Right kidney (tissue), 1 donor: ENCODE measurements around the gene KIAA1549.
"Not testable (repeated sequence)": the region's sequence is repeated elsewhere in the genome, so short reads cannot be mapped to it uniquely, and the experiment has no call there.

Experiments
- DNase-seq: peaks from one replicate; pipeline ENCODE4 v3.0.0-alpha.2; 2016

KIAA1549 gene

GRCh38 chr7:138944592-138944991, 36.6 kb downstream of the KIAA1549 start:
- DNase-seq: no peak

- no peak for DNase-seq
These were observed 38.1 kb downstream of the KIAA1549 start for GRCh38 chr7:138943061-138943460.

- DNase-seq: no peak
These were observed 39.6 kb downstream of the KIAA1549 start for GRCh38 chr7:138941545-138941944.

DNA sequence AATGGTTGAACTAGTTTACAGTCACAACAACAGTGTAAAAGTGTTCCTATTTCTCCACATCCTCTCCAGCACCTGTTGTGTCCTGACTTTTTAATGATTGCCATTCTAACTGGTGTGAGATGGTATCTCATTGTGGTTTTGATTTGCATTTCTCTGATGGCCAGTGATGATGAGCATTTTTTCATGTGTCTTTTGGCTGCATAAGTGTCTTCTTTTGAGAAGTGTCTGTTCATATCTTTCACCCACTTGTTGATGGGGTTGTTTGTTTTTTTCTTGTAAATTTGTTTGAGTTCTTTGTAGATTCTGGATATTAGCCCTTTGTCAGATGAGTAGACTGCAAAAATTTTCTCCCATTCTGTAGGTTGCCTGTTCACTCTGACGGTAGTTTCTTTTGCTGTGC, 40.6 kb downstream of the KIAA1549 start:
- not testable (repeated sequence) for DNase-seq

- DNase-seq: no peak
These were observed 43.7 kb downstream of the KIAA1549 start for GRCh38 chr7:138937484-138937883.

- DNase-seq: peak; percentile 34
These were observed 45.7 kb downstream of the KIAA1549 start for GRCh38 chr7:138935465-138936011.

DNA sequence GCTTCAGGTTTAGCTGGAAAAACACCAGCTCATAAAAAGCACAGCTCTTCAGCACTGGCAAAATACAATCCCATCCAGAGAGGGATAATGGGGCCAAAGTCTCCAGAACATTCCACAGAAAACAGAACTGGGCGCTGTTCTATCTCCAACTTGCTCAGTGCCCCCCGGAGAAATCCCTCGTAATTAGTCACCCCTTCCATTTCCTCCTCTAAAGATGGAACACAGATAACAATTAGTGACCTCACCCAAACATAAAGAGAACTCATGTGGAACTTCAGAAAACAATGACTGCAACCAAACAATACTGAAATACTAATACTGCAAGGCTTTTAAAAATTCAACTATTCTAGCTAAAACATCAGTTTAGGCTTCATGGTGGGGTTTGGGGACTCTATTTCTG, 46.3 kb downstream of the KIAA1549 start:
- DNase-seq: no peak

GRCh38 chr7:138934367-138934766, 46.8 kb downstream of the KIAA1549 start:
- no peak for DNase-seq

- no peak for DNase-seq
These were observed 48.3 kb downstream of the KIAA1549 start for GRCh38 chr7:138932870-138933269.

GRCh38 chr7:138932427-138932826, 48.8 kb downstream of the KIAA1549 start:
- DNase-seq: no peak

- DNase-seq: no peak
These were observed 51.2 kb downstream of the KIAA1549 start for GRCh38 chr7:138929969-138930368.

- no peak for DNase-seq
These were observed 55.0 kb downstream of the KIAA1549 start for GRCh38 chr7:138926241-138926612.

DNA sequence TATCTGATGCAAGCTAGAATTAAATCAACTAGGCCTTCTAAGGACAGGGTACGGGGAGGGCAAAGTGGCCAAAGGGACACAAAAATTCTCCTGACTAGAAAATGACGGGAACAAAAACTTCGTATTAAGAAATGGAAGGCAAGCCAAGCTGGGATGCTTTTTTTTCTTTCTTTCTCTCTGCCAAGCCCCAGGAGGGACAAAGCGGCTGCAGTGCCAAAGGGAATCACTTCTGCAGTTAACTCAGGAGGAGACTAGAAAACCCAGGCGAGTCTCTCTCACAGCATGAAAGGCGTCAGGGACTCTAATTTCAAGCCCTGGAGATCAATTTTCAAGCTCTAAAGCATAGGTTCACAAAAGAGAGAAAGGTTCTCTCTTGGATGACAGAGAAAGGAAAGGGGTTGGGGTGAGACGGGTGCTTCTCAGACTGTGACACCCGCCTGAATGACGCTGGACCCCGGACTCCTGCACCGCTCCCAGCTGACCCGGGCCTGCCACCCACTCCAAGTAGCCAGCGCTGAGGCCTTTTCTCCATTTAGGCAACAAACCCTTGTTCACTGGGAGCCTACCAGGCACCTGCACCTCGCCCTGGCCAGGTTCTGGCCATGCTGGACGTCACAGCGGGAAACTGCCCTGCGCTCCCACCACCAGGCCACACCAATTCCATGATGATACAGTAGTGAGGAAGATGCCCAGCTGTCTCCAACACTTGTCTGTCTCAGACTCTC, 56.5 kb downstream of the KIAA1549 start:
- DNase-seq: no peak

DNA sequence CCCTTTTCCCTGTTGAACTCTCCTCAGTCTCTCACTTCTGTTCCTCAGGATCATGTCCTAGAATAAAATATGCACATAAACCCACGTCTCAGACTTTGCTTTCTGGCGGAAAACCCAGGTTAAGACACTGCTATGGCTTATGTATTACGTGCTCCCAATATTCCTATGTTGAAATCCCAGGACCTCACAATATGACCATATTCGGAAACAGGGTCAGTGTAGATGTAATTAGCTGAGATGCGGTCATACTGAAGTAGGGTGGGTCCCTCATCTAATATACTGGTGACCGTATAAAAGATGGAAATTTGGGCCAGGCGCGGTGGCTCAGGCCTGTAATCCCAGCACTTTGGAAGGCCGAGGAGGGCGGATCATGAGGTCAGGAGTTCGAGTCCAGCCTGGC, 59.9 kb downstream of the KIAA1549 start:
- no peak for DNase-seq

GRCh38 chr7:138919911-138920310, 61.3 kb downstream of the KIAA1549 start:
- DNase-seq: no peak

DNA sequence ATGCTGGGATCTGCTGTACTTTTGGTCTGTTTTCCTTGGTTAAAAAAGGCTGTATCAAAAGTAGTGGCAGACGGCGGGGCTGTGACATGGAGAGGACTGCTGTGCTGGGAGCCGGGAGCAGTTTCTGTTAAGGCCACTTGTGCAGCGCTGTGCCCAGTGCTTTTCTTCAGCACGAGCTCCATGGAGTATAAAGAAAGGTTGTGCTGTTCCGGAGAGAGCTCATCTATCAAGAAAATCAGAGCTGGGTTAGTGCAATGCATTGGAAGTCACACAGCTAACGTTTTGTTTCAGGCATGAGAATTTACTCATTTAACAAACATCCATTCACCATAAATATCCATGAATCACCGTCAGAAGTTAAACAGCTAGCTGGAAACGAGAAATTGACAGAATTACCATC, 62.0 kb downstream of the KIAA1549 start:
- DNase-seq: no peak

- no peak for DNase-seq
These were observed 62.4 kb downstream of the KIAA1549 start for GRCh38 chr7:138918756-138919155.

DNA sequence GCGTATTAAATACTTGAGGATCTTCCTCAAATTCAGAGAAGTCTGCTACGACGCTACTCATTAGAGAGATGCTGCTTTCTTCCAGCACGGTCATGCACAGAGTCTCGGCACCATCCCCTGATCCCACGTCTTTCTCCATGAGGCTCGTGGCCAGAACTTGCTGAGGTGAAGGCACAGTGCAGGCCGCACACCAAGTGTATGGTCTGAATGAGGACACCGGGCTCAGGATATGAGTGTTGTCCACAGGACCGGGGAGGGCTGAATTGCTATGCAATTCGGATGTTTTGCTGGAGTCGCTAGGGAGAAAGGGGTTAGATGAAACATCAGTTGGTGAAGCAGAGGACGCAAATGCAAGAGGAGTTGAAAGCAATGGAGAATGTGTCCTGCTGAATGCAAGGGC, 63.0 kb downstream of the KIAA1549 start:
- DNase-seq: no peak

DNA sequence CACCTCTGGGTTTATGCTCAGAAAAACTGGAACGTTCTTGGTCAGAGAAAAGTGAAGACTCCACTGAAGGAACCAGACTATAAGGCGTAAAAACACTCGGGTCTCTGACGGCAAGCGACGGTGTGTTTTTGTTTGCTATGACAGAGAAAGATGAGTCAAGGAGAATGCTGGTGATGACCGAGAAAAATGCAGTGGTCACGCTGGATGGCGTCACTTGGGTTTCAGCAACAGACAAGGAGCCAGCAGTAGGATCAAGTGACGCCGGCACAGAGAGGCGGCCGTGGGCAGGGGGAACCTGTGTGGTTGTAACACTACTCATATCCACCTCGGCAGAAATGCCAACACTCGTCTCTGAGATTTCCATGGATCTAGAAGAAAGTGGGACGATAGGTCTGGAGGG, 63.4 kb downstream of the KIAA1549 start:
- DNase-seq: no peak

GRCh38 chr7:138916731-138917130, 64.5 kb downstream of the KIAA1549 start:
- DNase-seq: no peak

DNA sequence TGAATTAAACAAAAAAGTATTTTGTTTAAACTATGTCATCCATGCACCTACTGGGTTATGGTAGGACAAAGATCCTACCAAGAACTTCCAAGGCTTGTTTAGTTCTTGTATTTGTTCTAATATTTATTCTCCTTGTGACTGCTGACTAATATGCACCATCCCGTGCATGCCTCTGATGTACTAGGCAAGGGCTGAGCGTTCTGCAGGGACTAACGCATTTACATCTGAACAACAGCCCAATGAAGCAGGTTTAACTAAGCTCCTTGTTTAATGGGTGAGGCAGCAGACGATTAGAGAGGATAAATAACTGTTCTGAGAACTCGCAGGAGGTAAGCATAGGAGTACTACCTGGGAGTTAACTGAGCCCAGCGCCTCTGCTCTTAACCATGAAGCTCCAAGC, 64.9 kb downstream of the KIAA1549 start:
- DNase-seq: no peak

DNA sequence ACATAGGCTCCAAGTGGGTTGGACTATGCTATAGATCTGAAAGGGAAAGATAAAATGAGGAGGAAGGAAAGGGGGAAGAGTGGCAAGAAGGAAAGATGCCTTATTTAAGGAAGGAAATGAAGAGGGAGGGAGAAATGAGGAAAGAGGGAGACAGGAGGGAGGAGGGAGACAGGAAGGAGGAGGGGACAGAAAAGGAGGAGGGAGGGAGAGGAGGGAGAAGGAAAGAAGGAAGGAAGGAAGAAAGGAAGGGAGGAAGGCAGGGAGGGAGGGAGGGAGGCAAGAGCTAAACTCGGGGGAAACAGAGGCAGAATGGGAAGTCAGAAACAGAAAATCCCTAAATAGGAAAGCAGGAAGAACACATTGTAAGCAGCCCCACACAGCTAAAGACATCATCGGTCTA, 67.4 kb downstream of the KIAA1549 start:
- no peak for DNase-seq

DNA sequence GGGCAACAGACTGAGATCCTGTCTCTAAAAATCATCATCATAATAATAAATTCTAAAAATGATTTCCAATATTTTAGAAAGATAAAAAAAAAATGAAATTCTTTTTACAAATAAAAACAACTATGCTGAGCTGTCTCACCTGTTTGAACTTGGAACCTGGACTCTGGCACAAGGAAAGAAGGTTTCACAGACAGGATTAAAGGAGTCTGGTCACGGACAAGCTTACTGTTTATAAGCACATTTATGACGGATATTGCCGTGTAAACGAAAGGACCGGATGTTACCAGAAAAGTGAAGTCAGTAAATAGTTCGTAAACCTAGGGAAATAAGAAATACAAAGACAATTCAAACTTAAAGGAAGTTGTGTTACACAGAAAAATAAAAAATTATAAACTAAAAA, 70.2 kb downstream of the KIAA1549 start:
- no peak for DNase-seq

GRCh38 chr7:138907850-138908249, 73.3 kb downstream of the KIAA1549 start:
- no peak for DNase-seq
